22Rv1 (cell line): Measurements from ENCODE around the gene KIAA0513.

ENCODE experiments used
- ZFX ChIP-seq: fragments of 450-650 bp; IDR thresholded peaks from 2 replicates; pipeline ENCODE4 v1.6.1; 2017; ENCODE audit warnings: antibody characterized with exemption, borderline replicate concordance
- TF ChIP-seq, protein P1 (sequence below): fragments of 450-650 bp; IDR thresholded peaks from 2 replicates; pipeline ENCODE4 v1.5.1; 2017; ENCODE audit warnings: mild to moderate bottlenecking

DNA sequence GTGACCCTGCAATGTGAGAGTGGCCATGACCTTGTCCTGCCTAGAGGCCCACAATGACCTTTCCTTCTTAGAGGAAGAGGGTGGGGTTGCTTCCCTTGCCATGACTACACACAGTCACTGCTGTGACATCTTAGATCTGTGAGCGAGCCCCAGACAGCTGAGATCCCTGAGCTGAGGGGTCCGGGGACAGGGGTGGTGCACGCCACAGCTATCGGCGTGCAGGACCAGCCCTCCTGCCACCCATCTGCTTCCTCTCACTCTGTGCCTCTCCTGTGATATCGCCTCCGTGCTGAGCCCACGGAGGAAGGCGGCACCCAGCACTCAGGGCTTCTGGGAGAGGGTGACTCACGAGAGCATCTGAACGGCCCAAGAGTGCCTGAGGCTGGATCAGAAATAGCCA, 35.2 kb downstream of the KIAA0513 start:
- TF ChIP-seq, protein P1, sequence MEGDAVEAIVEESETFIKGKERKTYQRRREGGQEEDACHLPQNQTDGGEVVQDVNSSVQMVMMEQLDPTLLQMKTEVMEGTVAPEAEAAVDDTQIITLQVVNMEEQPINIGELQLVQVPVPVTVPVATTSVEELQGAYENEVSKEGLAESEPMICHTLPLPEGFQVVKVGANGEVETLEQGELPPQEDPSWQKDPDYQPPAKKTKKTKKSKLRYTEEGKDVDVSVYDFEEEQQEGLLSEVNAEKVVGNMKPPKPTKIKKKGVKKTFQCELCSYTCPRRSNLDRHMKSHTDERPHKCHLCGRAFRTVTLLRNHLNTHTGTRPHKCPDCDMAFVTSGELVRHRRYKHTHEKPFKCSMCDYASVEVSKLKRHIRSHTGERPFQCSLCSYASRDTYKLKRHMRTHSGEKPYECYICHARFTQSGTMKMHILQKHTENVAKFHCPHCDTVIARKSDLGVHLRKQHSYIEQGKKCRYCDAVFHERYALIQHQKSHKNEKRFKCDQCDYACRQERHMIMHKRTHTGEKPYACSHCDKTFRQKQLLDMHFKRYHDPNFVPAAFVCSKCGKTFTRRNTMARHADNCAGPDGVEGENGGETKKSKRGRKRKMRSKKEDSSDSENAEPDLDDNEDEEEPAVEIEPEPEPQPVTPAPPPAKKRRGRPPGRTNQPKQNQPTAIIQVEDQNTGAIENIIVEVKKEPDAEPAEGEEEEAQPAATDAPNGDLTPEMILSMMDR = no peak
- no peak for TF ChIP-seq ZFX
